Brain microvascular endothelial cell (primary cell): Measurements from ENCODE around the gene CENPP.

ENCODE experiments used
- DNase-seq: peaks from one replicate; pipeline ENCODE4 v3.0.0-alpha.2; 2020
- H3K27ac ChIP-seq: fragments of 250-450 bp; sonication (Bioruptor Pico); 2 replicates; pipeline ENCODE4 v1.5.1; 2020; ENCODE audit warnings: mild to moderate bottlenecking, moderate library complexity
- H3K27me3 ChIP-seq: fragments of 250-450 bp; sonication (Bioruptor Pico); replicated peaks from 2 replicates; pipeline ENCODE4 v1.5.1; 2020; ENCODE audit warnings: mild to moderate bottlenecking
- H3K36me3 ChIP-seq: fragments of 250-450 bp; sonication (Bioruptor Pico); replicated peaks from 2 replicates; pipeline ENCODE4 v1.5.1; 2020; ENCODE audit warnings: mild to moderate bottlenecking
- H3K4me3 ChIP-seq: 2 replicates; pipeline ENCODE4 v1.5.1; 2011; ENCODE audit warnings: low read depth, mild to moderate bottlenecking, control low read depth, low read length, moderate library complexity
- CTCF ChIP-seq: IDR thresholded peaks from 2 replicates; pipeline ENCODE4 v1.5.1; 2011; ENCODE audit warnings: low read depth, mild to moderate bottlenecking, moderate library complexity, low read length, control low read depth, inconsistent platforms; ENCODE audit errors: missing control alignments
- in situ Hi-C: cut with HindIII; loops from 2 replicates; pipeline ENCODE4 v1.10.0; 2017; ENCODE audit warnings: low sequenced_read_pairs, low pct_ligation_motif_present

Gene CENPP

GRCh38 chr9:92377876-92378275 is 52.1 kb downstream of the CENPP start:
- H3K4me3 ChIP-seq = no peak overlapping the region
- no peak for DNase-seq
- TF ChIP-seq CTCF = no peak
- H3K27me3 ChIP-seq = no peaks in the 10 kb centered on the region
- H3K27ac ChIP-seq = no peak overlapping the region
- H3K36me3 ChIP-seq = no peaks in the 10 kb centered on the region
- in situ Hi-C loops = no loop called here

GRCh38 chr9:92378865-92379560 is 53.3 kb downstream of the CENPP start:
- Histone ChIP-seq H3K4me3 (no peak overlapping the region), H3K27ac (no peak overlapping the region), H3K36me3 (no peaks in the 10 kb centered on the region), H3K27me3 (no peaks in the 10 kb centered on the region)
- DNase-seq = peak; percentile 2
- no peak for TF ChIP-seq CTCF
- in situ Hi-C loops = no loop called here

GRCh38 chr9:92380603-92381002 is 54.9 kb downstream of the CENPP start:
- Histone ChIP-seq H3K4me3 (no peak overlapping the region), H3K36me3 (no peaks in the 10 kb centered on the region), H3K27me3 (no peaks in the 10 kb centered on the region), H3K27ac (no peak overlapping the region)
- DNase-seq = no peak
- TF ChIP-seq CTCF = no peak
- in situ Hi-C loops = no loop called here

GRCh38 chr9:92381775-92382174 is 56.0 kb downstream of the CENPP start:
- Histone ChIP-seq H3K4me3 (no peak overlapping the region), H3K27ac (no peak overlapping the region), H3K36me3 (no peaks in the 10 kb centered on the region), H3K27me3 (no peaks in the 10 kb centered on the region)
- no peak for DNase-seq
- in situ Hi-C loops = no loop called here
- no peak for TF ChIP-seq CTCF

GRCh38 chr9:92384375-92384774 is 58.6 kb downstream of the CENPP start:
- no peaks in the 10 kb centered on the region for H3K27me3 ChIP-seq
- in situ Hi-C loops = no loop called here
- no peak for DNase-seq

More at GRCh38 chr9:92384375-92384774, 58.6 kb downstream of the CENPP start:
- H3K36me3 ChIP-seq = no peaks in the 10 kb centered on the region
- no peak for TF ChIP-seq CTCF
- H3K4me3 ChIP-seq = no peak overlapping the region
- H3K27ac ChIP-seq = peak overlapping the region; percentile 50
